Neural progenitor cell (in vitro differentiated cells): Measurements from ENCODE around the gene TSPAN10. TPM values are rescaled to one million over a fixed set of nuclear protein-coding genes. Genes with fewer than 3 reads are reported as not detected.

Experiments
- DNase-seq: peaks from one replicate; pipeline ENCODE4 v3.0.0-alpha.2; 2016; ENCODE audit warnings: low spot score
- H2AFZ ChIP-seq: fragments of 200-600 bp; sonication (generic); replicated peaks from 2 replicates; pipeline ENCODE4 v1.6.1; 2016; ENCODE audit warnings: antibody characterized with exemption
- H3F3A ChIP-seq: fragments of 200-600 bp; sonication (generic); 2 replicates; pipeline ENCODE4 v1.6.1; 2016; ENCODE audit warnings: antibody characterized with exemption, low read depth
- H3K27ac ChIP-seq: fragments of 200-600 bp; sonication (generic); 2 replicates; pipeline ENCODE4 v1.5.1; 2016; ENCODE audit warnings: mild to moderate bottlenecking
- H3K27me3 ChIP-seq: fragments of 200-600 bp; sonication (generic); 2 replicates; pipeline ENCODE4 v1.6.1; 2016; ENCODE audit warnings: mild to moderate bottlenecking, moderate library complexity
- H3K36me3 ChIP-seq: fragments of 200-600 bp; sonication (generic); 2 replicates; pipeline ENCODE4 v1.5.1; 2016
- H3K4me1 ChIP-seq: fragments of 200-600 bp; sonication (generic); 2 replicates; pipeline ENCODE4 v1.6.1; 2016; ENCODE audit warnings: mixed run types
- H3K4me2 ChIP-seq: fragments of 200-600 bp; sonication (generic); 2 replicates; pipeline ENCODE4 v1.6.1; 2016
- H3K4me3 ChIP-seq: fragments of 200-600 bp; sonication (generic); 2 replicates; pipeline ENCODE4 v1.5.1; 2016
- H3K79me2 ChIP-seq: fragments of 200-600 bp; sonication (generic); 2 replicates; pipeline ENCODE4 v1.6.1; 2016; ENCODE audit warnings: low read depth
- H3K9ac ChIP-seq: fragments of 200-600 bp; sonication (generic); 2 replicates; pipeline ENCODE4 v1.6.1; 2016
- H3K9me3 ChIP-seq: fragments of 200-600 bp; sonication (generic); 2 replicates; pipeline ENCODE4 v1.5.1; 2016; ENCODE audit warnings: low read depth
- H4K20me1 ChIP-seq: fragments of 200-600 bp; sonication (generic); 2 replicates; pipeline ENCODE4 v1.6.1; 2016; ENCODE audit warnings: low read depth
- H3K27ac Mint-ChIP-seq: 3 replicates; pipeline ENCODE4 v1.8.0; 2021; ENCODE audit warnings: mixed read lengths
- H3K27me3 Mint-ChIP-seq: 2 replicates; pipeline ENCODE4 v1.8.0; 2022; ENCODE audit warnings: low read depth, mild to moderate bottlenecking, inconsistent platforms, moderate library complexity, mixed read lengths; ENCODE audit not compliant: insufficient read depth
- H3K36me3 Mint-ChIP-seq: 3 replicates; pipeline ENCODE4 v1.8.0; 2021; ENCODE audit warnings: mixed read lengths
- H3K4me1 Mint-ChIP-seq: 3 replicates; pipeline ENCODE4 v1.8.0; 2021; ENCODE audit warnings: mixed read lengths
- H3K4me3 Mint-ChIP-seq: 3 replicates; pipeline ENCODE4 v1.8.0; 2021; ENCODE audit warnings: mild to moderate bottlenecking, moderate library complexity, mixed read lengths
- H3K9me3 Mint-ChIP-seq: 3 replicates; pipeline ENCODE4 v1.8.0; 2020; ENCODE audit warnings: mixed read lengths
- EZH2 ChIP-seq: fragments of 200-600 bp; sonication (generic); IDR thresholded peaks from 2 replicates; pipeline ENCODE4 v1.6.1; 2017; ENCODE audit warnings: antibody characterized with exemption, mild to moderate bottlenecking, moderate library complexity
- EZH2phosphoT487 ChIP-seq: fragments of 200-600 bp; sonication (generic); IDR thresholded peaks from 2 replicates; pipeline ENCODE4 v1.6.1; 2017; ENCODE audit warnings: antibody characterized with exemption
- total RNA-seq: library from RNA; depleted of rRNA; stranded (reverse); fragments of >200 nt; gene quantifications from 2 replicates; pipeline ENCODE4 v1.2.3, GENCODE V29; 2015; ENCODE audit warnings: low replicate concordance
- TF ChIP-seq, protein P1 (sequence below): fragments of 200-600 bp; sonication (generic); IDR thresholded peaks from 2 replicates; pipeline ENCODE4 v1.5.1; 2017; ENCODE audit warnings: antibody characterized with exemption, mild to moderate bottlenecking

TSPAN10 gene
- total RNA-seq, 1 donor from 2014 or later: 2.2 TPM

DNA sequence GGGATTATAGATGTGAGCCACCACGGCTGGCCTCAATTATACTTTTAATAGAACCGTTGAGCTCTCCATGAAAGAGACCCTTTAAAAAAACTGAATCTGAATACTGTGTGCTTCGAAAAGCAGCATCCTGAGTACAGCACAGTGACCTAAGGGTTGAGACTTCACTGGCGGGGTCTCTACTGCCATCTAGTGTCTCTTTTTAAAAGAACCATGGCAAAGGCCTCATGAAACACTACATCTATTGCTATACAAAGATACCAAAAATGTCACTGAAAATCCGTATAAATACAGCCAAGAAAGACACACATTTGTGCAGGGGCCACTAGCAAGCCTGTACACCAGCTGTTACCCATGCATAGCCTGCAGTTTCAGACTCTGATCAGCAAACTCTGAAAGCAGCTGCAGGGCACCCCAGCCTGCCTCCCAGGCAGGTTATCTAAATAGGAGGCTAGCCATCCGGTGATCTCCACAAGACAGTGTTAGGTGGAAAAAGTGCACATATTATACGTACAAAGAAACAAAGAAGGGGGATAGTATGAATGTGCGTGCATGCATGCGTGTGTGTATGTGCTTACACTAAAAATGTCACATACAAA is 35.4 kb upstream of the TSPAN10 start:
- peaks cover 20% of the 10 kb centered on the region for H4K20me1 ChIP-seq
- Mint-ChIP-seq H3K9me3 (no peaks in the 10 kb centered on the region), H3K4me1 (no peaks in the 10 kb centered on the region), H3K27ac (no peak overlapping the region), H3K27me3 (no peaks in the 10 kb centered on the region), H3K4me3 (no peak overlapping the region), H3K36me3 (peaks cover 24% of the 10 kb centered on the region)
- TF ChIP-seq, protein P1, sequence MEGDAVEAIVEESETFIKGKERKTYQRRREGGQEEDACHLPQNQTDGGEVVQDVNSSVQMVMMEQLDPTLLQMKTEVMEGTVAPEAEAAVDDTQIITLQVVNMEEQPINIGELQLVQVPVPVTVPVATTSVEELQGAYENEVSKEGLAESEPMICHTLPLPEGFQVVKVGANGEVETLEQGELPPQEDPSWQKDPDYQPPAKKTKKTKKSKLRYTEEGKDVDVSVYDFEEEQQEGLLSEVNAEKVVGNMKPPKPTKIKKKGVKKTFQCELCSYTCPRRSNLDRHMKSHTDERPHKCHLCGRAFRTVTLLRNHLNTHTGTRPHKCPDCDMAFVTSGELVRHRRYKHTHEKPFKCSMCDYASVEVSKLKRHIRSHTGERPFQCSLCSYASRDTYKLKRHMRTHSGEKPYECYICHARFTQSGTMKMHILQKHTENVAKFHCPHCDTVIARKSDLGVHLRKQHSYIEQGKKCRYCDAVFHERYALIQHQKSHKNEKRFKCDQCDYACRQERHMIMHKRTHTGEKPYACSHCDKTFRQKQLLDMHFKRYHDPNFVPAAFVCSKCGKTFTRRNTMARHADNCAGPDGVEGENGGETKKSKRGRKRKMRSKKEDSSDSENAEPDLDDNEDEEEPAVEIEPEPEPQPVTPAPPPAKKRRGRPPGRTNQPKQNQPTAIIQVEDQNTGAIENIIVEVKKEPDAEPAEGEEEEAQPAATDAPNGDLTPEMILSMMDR: peak; percentile 82
- TF ChIP-seq EZH2 (no peak), EZH2phosphoT487 (no peak)
- H3K36me3 ChIP-seq: no peaks in the 10 kb centered on the region
- H3K4me1 ChIP-seq: no peaks in the 10 kb centered on the region
- peaks cover 8% of the 10 kb centered on the region for H3K79me2 ChIP-seq
- no peak overlapping the region for H3K27ac ChIP-seq
- DNase-seq: peak; percentile 67
- H3F3A ChIP-seq: peaks cover 20% of the 10 kb centered on the region
- no peaks in the 10 kb centered on the region for H3K27me3 ChIP-seq
- no peaks in the 10 kb centered on the region for H3K9me3 ChIP-seq
- no peak overlapping the region for H3K4me2 ChIP-seq
- H3K9ac ChIP-seq: no peak overlapping the region
- no peak overlapping the region for H2AFZ ChIP-seq
- no peak overlapping the region for H3K4me3 ChIP-seq

DNA sequence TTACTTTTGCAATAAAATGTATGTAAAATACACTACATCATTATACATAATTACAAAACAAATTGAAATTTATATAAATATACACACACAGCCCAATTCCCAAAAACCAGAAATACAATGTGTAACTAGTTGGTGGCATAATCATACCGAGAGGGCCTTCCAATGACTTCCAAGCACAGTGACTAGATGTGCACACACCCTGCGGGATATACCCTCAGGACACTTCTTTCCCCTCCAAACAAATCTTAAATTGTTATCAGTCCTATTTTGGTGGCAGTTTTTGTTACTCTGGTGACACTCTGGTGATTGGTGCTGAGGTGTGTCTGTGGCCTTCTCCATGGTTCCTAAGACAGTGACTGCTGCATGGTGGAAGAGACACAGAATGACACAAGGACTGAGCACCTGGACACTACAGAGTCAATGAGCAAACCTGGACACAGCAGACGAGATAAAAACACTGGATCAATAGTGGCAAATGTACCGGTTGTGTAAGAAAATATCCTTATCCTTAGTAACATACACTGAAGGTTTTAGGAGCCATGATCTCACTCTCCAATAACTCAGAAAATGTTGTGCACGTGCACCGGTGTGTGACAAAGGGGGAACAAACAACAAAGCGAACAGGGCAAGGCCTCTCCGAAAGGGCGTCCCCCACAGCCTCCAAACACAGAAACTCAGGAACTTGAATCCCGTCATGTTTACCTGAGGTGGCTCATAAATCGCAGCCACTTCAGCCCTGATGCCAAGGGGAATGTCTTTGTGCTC is 33.0 kb upstream of the TSPAN10 start:
- Histone ChIP-seq H2AFZ (no peak overlapping the region), H3K4me2 (no peak overlapping the region), H4K20me1 (peaks cover 20% of the 10 kb centered on the region), H3F3A (peaks cover 20% of the 10 kb centered on the region), H3K27me3 (no peaks in the 10 kb centered on the region), H3K79me2 (peaks cover 8% of the 10 kb centered on the region), H3K9me3 (no peaks in the 10 kb centered on the region), H3K4me1 (no peaks in the 10 kb centered on the region), H3K9ac (no peak overlapping the region), H3K4me3 (no peak overlapping the region), H3K36me3 (no peaks in the 10 kb centered on the region), H3K27ac (no peak overlapping the region)
- Mint-ChIP-seq H3K27me3 (no peaks in the 10 kb centered on the region), H3K27ac (no peak overlapping the region), H3K4me3 (no peak overlapping the region), H3K9me3 (no peaks in the 10 kb centered on the region), H3K4me1 (no peaks in the 10 kb centered on the region), H3K36me3 (peaks cover 18% of the 10 kb centered on the region)
- DNase-seq: no peak
- TF ChIP-seq, protein P1: no peak
- TF ChIP-seq EZH2 (no peak), EZH2phosphoT487 (no peak)

DNA sequence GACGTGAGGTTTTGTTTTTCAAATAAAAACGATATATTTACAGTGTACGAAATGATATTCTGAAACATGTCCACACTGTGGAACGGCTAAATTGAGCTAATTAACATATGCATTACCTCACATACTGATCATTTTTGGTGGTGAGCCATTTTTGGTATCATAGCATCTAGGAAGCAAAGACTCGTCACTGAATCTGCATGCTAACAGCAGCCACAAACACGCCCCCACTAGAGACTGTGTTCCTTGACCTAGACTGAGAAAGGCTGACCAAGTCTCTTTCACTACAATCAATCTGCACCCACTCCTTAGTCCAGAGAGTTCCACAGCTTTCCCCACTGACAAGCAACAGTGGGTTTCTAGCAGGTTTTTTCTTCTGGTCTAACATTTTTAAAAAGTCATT is 29.6 kb upstream of the TSPAN10 start:
- Mint-ChIP-seq H3K27me3 (no peaks in the 10 kb centered on the region), H3K9me3 (no peaks in the 10 kb centered on the region), H3K4me3 (no peak overlapping the region), H3K27ac (no peak overlapping the region), H3K36me3 (peaks cover 19% of the 10 kb centered on the region), H3K4me1 (no peaks in the 10 kb centered on the region)
- Histone ChIP-seq H3K9me3 (no peaks in the 10 kb centered on the region), H3K9ac (no peak overlapping the region), H3K4me3 (no peak overlapping the region), H3K4me1 (no peaks in the 10 kb centered on the region), H3K79me2 (no peaks in the 10 kb centered on the region), H4K20me1 (no peaks in the 10 kb centered on the region), H3K27ac (no peak overlapping the region), H3K27me3 (no peaks in the 10 kb centered on the region), H3K4me2 (no peak overlapping the region), H3K36me3 (no peaks in the 10 kb centered on the region), H2AFZ (no peak overlapping the region), H3F3A (peaks cover 8% of the 10 kb centered on the region)
- no peak for DNase-seq
- no peak for TF ChIP-seq EZH2
- TF ChIP-seq, protein P1: no peak
- no peak for TF ChIP-seq EZH2phosphoT487
